ENCODE data around the gene WRAP73.

DNA sequence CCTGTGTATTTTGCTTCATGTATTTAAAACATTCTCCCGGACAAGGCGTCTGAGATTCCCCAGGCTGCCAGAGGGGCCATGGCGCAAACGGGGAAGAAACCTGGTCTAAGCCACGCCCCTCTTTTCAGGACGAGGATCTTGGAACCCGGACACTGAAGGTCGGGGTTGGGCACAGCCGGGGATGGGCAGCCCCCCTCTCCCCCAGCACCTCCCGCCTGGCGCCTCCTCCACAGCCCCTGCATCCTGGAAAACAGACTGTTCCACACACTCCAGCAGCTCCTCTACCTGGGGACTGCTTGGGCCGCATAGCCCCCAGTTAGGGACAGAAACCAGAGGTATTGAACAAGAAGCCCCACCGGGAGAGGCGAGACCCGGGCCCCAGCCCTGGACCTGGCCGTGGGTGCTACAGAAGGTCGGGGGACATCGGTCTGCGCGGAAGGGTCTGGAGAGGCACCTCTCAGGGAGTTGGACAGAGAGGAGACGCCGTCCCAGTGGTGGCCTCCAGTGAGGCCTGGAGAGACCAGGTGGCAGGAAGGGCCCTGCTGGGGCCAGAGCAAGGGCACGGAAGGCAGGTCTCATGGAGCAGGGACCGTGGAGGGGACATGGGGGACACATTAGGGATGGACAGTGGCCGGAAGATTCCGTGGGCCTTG, 7.8 kb upstream of the WRAP73 start:
- TF ChIP-seq, protein P1, sequence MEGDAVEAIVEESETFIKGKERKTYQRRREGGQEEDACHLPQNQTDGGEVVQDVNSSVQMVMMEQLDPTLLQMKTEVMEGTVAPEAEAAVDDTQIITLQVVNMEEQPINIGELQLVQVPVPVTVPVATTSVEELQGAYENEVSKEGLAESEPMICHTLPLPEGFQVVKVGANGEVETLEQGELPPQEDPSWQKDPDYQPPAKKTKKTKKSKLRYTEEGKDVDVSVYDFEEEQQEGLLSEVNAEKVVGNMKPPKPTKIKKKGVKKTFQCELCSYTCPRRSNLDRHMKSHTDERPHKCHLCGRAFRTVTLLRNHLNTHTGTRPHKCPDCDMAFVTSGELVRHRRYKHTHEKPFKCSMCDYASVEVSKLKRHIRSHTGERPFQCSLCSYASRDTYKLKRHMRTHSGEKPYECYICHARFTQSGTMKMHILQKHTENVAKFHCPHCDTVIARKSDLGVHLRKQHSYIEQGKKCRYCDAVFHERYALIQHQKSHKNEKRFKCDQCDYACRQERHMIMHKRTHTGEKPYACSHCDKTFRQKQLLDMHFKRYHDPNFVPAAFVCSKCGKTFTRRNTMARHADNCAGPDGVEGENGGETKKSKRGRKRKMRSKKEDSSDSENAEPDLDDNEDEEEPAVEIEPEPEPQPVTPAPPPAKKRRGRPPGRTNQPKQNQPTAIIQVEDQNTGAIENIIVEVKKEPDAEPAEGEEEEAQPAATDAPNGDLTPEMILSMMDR (conservative IDR thresholded peaks at IDR 0.05; ENCODE audit: low read depth, low read length), result no peak
- no peak for TF ChIP-seq EZH2 (IDR thresholded peaks at IDR 0.05; ENCODE audit: borderline replicate concordance, low read depth, low read length, poor library complexity, severe bottlenecking)
